GM21360 (cell line): Measurements from ENCODE around the gene TTC14.
"Not testable (repeated sequence)": the region's sequence is repeated elsewhere in the genome, so short reads cannot be mapped to it uniquely, and the experiment has no call there.

ENCODE experiments used
- ATAC-seq: cut with Tn5 transposase; IDR thresholded peaks from one replicate; pipeline ENCODE4 v1.9.1; 2021; ENCODE audit warnings: mild to moderate bottlenecking, moderate library complexity; ENCODE audit not compliant: unreplicated experiment

TTC14 gene, protein sequence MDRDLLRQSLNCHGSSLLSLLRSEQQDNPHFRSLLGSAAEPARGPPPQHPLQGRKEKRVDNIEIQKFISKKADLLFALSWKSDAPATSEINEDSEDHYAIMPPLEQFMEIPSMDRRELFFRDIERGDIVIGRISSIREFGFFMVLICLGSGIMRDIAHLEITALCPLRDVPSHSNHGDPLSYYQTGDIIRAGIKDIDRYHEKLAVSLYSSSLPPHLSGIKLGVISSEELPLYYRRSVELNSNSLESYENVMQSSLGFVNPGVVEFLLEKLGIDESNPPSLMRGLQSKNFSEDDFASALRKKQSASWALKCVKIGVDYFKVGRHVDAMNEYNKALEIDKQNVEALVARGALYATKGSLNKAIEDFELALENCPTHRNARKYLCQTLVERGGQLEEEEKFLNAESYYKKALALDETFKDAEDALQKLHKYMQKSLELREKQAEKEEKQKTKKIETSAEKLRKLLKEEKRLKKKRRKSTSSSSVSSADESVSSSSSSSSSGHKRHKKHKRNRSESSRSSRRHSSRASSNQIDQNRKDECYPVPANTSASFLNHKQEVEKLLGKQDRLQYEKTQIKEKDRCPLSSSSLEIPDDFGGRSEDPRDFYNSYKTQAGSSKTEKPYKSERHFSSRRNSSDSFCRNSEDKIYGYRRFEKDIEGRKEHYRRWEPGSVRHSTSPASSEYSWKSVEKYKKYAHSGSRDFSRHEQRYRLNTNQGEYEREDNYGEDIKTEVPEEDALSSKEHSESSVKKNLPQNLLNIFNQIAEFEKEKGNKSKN

DNA sequence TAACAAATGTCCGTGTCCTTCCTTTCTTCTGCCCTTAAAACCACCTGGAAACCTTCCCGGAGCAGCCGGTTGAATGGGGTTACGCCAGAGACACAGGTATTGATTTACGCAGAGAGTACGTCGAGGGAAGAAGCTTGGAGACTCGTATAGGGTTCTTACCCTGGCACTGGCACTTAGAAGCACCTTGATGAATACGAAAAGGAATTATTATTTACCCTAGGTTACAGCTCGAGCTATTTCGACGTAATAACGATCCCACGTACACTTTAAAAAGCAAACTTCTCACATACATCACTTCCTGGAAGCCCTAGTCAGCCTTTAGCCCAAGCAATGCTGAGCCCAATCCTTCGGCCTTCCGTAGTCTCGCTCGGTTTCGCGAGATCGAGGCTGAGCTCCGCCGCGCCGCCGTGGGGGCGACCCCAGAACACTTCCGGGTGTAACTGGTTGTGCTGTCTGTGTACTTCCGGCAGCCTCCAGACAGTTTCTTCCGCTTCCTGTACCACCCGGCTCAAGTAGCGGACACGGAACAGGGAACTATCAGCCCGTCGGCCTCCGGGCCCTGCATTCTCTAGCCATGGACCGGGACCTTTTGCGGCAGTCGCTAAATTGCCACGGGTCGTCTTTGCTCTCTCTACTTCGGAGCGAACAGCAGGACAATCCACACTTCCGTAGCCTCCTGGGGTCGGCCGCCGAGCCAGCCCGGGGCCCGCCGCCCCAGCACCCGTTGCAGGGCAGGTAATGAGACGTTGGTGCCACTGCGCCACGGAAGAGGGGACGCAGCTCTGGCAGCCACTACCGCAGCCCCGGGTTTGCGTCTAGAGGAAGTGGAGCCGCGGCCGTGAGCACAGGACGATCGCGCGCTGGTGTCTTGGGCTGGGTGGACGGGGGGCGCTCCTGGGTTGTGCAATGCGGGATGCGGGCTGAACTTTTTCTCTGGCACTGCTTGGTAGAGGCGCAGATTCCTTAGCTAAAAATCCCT is at the start of gene TTC14:
TTC14 (plus strand) TSS at position 476 of the 979 bp plus-strand sequence; CDS start at position 575, 99 bp downstream.
- peak; percentile 98 for ATAC-seq

DNA sequence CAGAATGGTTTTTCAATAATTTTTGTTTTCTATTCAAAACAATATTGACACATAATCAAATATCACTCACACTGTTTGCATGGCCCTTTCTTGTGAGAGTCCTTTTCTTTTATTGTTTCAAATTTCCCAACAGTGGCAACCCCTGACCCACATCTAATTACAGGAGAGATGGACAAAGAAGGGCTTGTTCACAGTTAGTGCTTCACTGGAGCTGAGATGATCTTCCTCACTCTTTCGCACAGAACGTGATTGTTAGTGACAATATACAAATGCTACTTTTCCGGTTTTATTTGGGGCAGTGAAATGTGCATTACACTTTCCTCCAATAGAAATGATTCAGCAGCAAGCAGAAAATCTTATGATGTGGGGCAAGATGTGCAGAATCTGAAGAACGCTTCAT is 38.6 kb upstream of the TTC14 start:
- ATAC-seq, result no peak

- no peak for ATAC-seq
These were observed 37.3 kb upstream of the TTC14 start for GRCh38 chr3:180564676-180565075.

DNA sequence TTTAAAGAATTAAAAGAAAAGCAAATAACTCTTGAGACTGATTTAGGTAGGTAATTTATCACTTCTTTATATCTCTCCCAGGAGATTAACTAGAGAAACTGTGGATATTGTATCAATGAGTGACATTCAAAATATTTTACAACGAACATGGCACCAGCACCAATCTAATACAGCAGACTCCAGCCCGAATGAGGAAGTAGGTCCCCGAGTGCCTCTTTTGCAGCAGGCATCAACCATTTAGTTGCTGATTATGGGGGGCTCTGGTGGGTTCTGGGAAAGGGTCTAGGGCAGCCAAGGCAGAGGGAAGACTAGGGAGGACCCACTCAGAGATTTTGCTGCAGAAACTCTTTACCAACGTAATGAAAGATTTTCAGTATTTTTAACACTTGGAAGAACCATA is 31.7 kb upstream of the TTC14 start:
- no peak for ATAC-seq

DNA sequence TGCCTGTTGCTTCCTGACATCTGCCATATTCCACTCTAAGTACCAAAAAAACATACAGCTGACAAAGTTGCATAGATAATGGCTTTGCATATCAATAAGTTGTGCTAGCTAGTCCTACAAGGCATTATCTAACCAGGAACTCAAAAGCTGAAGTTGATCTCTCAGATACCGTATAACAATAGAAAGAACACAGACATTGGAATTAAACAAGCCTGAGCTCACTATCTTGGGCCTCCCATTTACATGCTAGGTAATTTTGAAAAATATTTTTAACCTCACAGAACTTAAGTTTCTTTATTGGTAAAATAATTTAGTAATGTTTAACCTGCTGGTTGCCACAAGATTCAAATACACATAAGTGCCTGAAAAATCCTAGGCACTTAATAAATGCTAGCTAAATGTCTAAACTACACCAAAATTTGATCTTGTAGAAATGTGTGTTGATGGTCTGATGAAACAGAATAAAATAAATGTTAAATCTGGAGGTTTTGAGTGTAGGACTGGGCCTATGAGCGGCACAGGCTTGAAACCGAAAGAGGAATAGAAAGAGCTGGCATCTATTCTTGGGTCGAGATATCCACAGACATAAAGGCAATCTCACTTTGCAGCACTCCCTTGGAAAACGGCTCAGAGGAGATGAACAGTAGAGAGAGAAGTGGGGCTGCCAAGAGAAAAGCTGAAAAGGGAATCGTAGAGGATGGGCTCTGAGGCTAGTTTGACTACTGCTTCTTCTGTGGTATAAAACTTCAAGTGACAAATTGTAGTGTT is 29.9 kb upstream of the TTC14 start:
- no peak for ATAC-seq

DNA sequence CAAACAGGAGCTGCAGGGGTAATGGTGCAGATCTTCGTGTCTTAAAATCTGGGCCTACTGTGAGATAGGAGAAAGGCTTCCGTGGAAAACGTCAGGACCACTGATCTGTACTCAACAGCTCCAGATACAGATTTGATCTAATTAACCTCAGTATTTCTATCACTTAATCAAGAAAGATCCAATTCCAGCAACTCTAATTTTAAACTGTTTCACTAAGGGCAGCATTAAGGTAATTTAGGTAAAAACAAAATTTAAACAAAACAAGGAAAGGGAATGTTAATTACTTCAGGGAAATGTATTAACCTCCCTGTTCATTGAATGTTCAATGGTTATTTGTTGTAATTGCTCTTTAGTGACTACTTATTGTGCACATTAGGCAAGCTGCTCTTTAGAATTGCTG is 26.4 kb upstream of the TTC14 start:
- ATAC-seq, result no peak

- ATAC-seq, result no peak
These were observed 21.0 kb upstream of the TTC14 start for GRCh38 chr3:180580934-180581333.

- no peak for ATAC-seq
These were observed 11.6 kb upstream of the TTC14 start for GRCh38 chr3:180590396-180590795.

GRCh38 chr3:180593631-180594030 is 8.3 kb upstream of the TTC14 start:
- ATAC-seq, result not testable (repeated sequence)

DNA sequence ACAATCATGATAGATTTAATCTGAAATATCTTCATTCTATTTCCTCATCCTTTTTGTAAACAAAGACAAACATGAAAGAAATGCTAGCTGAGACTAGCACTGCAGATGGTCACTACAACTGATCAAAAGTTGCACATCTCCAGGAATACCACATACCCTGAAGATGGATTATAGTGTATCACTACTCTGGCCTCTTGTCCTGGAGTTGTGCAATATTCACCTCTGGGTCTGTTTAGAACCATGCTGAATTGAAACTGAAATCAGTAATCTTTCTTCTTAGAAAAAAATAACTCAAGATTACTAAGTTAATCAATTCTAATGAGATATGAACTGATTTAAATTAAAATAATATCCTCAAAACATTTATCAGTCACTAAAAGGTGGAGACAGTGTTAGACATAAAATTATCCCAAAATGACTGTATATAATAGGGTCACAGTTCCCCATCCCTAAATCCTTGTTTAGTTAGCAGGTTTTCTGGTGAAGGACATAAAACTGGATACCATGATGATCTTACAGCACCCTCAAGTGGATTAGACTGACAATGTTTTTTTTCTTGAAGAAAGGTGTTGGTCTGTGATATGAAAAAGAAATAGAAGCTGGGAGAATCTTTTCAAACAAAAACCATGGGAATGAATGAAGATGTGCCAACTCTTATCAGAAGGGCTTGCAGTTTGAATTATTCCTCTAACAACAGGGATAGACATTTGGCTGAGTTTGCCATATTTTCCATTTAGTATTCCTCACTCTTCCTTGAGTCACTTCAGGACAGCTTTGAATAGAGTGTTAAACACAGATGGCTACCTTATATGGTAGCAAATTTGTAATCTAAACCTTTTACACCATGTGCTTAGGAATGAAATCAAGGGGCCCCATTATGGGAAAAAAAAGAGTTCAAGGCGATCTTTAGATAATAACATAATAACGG is 7.1 kb upstream of the TTC14 start:
- peak; percentile 71 for ATAC-seq

- no peak for ATAC-seq
These were observed 6.4 kb upstream of the TTC14 start for GRCh38 chr3:180595559-180595935.

DNA sequence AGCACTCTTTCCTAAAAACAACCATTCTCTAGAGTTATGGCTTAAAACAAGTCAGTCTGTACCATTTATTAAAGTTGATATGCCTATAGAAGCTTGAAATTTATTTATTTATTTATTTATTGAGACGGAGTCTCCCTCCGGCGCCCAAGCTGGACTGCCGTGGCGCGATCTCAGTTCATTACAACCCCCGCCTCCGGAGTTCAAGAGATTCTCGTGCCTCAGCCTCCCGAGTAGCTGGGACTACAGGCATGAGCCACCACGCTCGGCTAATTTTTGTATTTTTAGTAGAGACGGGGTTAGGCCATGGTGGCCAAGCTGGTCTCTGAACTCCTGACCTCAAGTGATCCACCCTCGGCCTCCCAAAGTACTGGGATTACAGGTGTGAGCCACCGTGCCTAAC is 1.5 kb upstream of the TTC14 start:
- no peak for ATAC-seq

DNA sequence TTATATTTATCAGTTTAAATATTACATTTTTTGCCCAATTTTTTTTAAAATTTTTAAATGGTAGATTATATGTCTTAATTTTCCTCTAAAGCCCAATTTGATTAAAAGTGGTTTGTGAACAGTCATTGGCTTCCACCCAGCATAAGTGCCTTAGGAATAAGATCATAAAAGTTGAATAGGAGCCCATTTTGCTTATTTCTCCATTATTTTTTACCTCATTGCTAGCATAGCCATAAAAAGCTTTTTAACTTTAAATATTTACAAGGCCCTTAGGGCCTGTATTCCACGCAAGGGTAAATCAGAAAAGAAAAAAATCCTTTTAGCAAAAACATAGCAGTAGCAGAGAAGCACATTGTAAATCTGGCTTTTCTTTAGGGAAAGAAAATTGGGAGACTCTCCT is 9.0 kb downstream of the TTC14 start:
- no peak for ATAC-seq

DNA sequence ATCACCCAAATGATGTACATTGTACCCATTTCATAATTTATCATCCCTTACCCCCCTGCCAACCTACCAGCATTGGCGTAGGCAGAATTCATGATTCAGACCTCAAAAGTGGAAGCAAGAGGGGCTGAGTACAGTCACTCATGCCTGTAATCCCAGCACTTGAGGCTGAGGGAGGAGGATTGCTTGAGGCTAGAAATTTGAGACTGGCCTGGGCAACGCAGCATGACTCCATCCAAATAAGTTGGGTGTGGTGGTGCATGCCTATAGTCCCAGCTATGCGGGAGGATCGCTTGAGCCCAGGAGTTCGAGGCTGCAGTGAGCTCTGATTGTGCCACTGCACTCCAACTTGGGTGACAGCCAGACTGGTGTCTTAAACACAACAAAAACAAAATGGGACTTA is 10.4 kb downstream of the TTC14 start:
- no peak for ATAC-seq

GRCh38 chr3:180615954-180616353 is 14.0 kb downstream of the TTC14 start:
- no peak for ATAC-seq

GRCh38 chr3:180617049-180617448 is 15.1 kb downstream of the TTC14 start:
- no peak for ATAC-seq

DNA sequence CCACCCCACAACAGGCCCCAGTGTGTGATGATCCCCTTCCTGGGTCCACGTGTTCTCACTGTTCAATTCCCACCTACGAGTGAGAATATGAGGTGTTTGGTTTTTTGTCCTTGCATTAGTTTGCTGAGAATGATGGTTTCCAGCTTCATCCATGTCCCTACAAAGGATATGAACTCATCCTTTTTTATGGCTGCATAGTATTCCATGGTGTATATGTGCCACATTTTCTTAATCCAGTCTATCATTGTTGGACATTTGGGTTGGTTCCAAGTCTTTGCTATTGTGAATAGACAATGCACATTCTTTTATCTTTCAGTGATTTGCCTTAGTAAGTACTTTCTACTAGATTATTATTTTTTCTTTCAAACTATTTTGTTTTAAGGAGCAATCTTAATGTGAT is 16.6 kb downstream of the TTC14 start:
- ATAC-seq, result not testable (repeated sequence)

DNA sequence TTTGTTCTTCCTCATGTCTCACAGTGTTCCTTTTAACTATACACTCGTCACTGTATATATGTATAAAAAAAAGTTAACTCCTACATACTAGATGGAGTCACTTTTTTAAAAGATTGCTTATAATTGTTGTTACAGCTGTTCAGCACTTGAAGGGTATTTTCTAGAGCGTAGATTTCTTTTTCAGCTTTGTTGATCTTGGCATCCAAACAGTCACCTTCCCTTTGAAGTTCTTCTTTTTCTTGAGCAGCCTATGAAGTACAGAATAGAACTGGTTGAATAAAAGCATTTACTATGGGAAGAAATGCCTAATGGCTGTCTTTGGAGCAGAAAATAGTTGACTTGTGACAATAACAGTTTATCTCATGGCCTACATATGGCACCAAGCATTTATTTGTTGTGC is 17.8 kb downstream of the TTC14 start:
- no peak for ATAC-seq

GRCh38 chr3:180624714-180625113 is 22.8 kb downstream of the TTC14 start:
- peak; percentile 78 for ATAC-seq
